Measurements from ENCODE around the gene GPR55.

The GPR55 gene

GRCh38 chr2:230933521-230934180 lies 8.6 kb upstream of the GPR55 start:
- no peak for DNase-seq

- DNase-seq, result no peak
These were observed 7.8 kb upstream of the GPR55 start for GRCh38 chr2:230932556-230933511.

DNA sequence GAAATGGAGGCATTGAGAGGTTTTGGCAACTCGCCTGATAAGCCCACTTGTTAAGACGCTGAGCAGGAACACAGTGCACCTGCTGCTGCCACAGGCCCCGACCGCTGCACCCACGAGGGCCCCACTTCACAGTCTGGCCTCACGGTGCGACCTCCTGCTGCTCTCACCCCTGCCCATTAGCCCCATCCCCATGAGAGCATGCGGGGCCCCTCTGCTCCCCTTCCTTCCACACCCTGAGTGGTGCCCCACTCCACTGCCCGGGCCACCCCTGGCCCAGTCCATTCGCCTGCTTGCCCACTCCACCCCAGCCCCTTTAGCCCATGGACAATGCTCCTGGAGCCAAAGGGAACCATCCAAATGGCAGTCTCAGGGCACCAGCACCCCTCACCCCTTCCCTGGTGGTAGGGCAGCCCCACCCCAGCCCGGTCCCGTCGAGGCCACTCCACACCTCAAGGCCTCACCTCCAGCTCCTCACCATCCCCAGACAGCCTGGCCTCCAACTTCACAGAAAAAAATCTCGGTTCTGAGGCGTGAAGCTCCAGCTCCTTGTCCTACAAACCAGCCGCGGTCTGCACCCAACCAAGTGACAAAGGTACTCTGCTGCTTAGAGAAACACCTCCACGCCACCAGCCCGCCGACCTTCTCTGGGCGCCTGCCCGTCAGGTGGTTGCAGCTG lies 6.7 kb upstream of the GPR55 start:
- no peak for DNase-seq

GRCh38 chr2:230930928-230931555 lies 6.0 kb upstream of the GPR55 start:
- no peak for DNase-seq

DNA sequence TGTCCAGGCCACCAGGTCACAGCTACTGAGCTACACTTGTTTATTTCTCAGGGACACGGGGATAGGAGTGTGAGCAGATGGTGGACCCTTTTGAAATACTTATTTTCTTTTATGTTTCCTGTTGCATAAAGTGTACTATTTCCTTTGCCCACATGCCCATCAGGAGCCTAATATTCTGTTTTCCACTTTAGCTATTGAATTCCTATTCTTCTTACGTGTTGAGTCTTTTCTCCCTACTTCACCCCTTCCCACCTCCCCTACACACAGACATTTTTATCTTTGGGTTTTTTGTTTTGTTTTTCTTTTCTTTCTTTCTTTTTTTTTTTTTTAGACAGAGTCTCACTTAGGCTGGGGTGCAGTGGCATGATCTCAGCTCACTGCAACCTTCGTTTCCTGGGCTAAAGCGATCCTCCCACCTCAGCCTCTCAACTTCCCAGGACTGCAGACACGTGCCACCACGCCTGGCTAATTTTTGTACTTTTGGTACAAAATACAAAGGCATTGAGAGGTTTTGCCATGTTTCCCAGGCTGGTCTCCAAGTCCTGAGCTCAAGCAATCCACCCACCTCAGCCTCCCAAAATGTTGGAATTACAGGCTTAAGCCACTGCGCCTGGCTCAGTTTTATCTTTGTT lies 5.2 kb upstream of the GPR55 start:
- no peak for DNase-seq

DNA sequence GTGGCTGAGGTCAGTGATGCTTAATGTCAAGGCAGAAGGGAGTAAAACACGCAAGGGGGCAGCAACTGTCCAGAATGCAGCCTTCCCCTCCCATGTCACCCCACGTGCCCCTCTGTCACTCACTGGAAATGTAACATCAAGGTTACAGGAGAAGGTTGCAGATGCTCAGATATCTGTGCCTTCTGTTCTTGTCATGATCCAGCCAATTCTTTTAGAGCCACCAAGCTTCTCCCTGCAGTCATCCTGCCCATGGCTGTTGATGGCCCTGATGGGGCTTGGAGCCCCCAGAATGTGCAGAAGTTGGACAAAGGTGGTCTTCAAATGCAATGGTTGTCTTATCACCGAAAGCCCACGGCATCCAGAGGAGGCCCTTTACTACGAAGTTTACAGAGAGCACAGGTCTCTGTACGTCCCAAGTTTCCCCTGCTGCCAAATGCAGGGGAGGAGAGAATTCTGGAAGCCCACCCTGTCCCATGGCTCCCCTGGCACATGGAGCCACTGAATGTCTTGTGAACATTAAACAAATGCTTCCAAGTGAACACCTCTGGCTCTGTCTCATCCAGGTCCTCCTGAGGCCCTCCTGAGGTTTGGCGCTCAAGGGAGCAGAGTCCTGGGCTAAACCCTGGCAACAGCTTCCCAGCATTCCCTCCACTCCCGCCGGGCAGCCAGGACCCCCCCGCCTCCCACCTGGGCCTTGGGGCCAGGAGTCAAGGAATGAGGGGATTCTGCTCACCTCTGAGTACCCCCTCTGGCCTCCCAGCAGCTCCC lies 4.5 kb upstream of the GPR55 start:
- DNase-seq, result no peak

DNA sequence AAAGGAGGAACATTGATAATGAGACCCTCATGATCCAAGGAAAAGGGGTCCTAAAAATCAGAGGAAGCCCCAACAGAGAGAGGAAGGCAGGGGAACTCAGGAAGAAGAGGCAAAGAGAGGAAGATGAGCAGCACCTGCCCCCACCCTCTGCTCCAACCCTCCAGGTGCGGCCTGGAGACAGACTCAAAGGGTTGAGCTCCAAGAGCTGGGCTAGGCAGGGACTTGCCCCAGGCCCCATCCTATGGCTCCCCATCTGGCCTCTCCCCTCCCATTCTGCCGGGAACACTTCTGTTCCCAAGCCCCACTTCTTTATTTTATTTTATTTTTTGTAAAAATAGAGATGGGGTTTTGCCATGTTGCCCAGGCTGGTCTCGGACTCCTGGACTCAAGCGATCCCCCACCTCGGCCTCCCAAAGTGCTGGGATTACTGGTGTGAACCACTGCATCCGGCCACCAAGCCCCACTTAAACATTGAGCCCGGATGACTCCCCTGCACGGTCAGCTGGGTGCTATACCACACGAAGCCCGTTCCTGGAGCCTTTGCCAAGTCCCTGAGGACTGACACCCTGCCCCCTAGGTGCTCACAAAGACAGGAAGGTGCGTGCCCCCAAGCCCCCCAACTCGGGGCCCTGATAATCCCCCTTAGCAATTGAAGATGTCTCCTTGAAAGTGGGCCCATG lies 3.8 kb upstream of the GPR55 start:
- no peak for DNase-seq

GRCh38 chr2:230927711-230928341 lies 2.8 kb upstream of the GPR55 start:
- no peak for DNase-seq

- no peak for DNase-seq
These were observed 1.1 kb upstream of the GPR55 start for GRCh38 chr2:230925879-230926765.

DNA sequence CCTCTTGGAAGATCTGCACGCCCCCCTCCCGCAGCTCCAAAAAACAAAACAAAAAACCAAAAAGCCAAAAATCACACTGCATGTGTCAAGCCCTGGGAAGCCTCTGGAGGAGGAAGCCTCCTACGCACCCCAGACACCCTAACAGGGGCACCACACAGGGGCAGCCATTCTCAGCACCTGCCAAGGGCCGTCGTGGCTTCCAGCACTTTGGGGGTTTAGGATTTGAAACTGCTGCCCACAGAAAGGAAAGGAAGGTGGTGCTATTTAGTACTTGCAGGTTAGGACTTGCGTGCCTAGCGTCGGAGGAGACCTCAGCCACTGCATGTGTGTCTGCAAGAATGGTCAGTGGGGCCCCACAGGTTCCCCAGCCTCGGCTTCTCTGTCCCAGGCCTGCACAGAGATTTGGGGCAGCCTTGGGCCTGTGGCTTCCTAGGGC lies 419 bp upstream of the GPR55 start:
- no peak for DNase-seq

GRCh38 chr2:230924092-230924469 lies 961 bp downstream of the GPR55 start:
- no peak for DNase-seq

GRCh38 chr2:230922951-230923717 lies 1.9 kb downstream of the GPR55 start:
- DNase-seq, result no peak

- no peak for DNase-seq
These were observed 3.0 kb downstream of the GPR55 start for GRCh38 chr2:230921806-230922595.

GRCh38 chr2:230920167-230920566 lies 4.9 kb downstream of the GPR55 start:
- DNase-seq, result no peak

GRCh38 chr2:230919681-230920080 lies 5.4 kb downstream of the GPR55 start:
- DNase-seq, result no peak

GRCh38 chr2:230919240-230919639 lies 5.8 kb downstream of the GPR55 start:
- DNase-seq, result no peak

- DNase-seq, result no peak
These were observed 8.8 kb downstream of the GPR55 start for GRCh38 chr2:230916218-230916617.

DNA sequence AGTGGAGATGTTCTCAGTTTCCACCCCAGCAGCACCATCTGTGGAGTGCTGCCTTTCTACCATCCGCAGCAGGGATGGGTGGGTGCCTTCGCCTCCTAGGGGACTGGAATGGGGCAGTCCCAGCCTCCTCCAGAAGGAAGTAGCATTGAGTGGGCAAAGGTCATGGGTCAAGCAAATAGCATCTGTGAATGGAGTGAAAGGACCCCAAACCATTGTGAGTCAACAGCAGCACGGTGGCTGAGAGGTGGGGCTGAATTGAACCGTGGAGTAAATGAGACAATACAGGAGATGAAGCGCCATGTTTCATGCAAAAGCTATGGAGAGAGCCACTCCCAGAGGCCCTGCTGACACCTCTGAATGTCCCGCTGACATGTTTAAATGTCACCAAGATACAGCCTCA lies 9.7 kb downstream of the GPR55 start:
- no peak for DNase-seq
